Upper lobe of right lung (tissue), 1 donor: ENCODE measurements around the gene CLPTM1L. TPM values are rescaled to one million over a fixed set of nuclear protein-coding genes. Genes with fewer than 3 reads are reported as not detected.

ENCODE experiments used
- ATAC-seq: fragments of 200-7000 bp; cut with Tn5 transposase; one replicate; pipeline ENCODE4 v1.9.1; 2020; ENCODE audit warnings: mild to moderate bottlenecking, moderate library complexity
- DNase-seq: peaks from one replicate; pipeline ENCODE4 v3.0.0-alpha.2; 2020
- H3K27ac ChIP-seq: fragments of 200-600 bp; one replicate; pipeline ENCODE4 v1.8.0; 2022
- H3K27me3 ChIP-seq: fragments of 200-600 bp; one replicate; pipeline ENCODE4 v1.8.0; 2022; ENCODE audit warnings: mild to moderate bottlenecking
- H3K36me3 ChIP-seq: fragments of 200-600 bp; one replicate; pipeline ENCODE4 v1.8.0; 2022
- H3K4me1 ChIP-seq: fragments of 200-600 bp; one replicate; pipeline ENCODE4 v1.8.0; 2022
- H3K4me3 ChIP-seq: fragments of 200-600 bp; one replicate; pipeline ENCODE4 v1.8.0; 2022; ENCODE audit warnings: mild to moderate bottlenecking
- H3K9me3 ChIP-seq: fragments of 200-600 bp; one replicate; pipeline ENCODE4 v1.8.0; 2022
- intact Hi-C: fragments of 100-400 bp; cut with DNase I; formaldehyde crosslinking; loops from one replicate; pipeline ENCODE4 v1.11.0; 2022
- total RNA-seq: library from RNA; stranded (reverse); fragmentation: NEBNext Ultra II Directional; extraction: Animal tissue kit (Norgen Biotek cat#: 25700); gene quantifications from one replicate; pipeline ENCODE4 v1.2.1, GENCODE V29; 2021
- TF ChIP-seq, protein P1 (sequence below): fragments of 200-600 bp; IDR thresholded peaks from one replicate; pipeline ENCODE4 v1.8.0; 2022; ENCODE audit warnings: antibody characterized with exemption
- donor health status: DM: no; HTN: yes; CAD: no; lungs with severe emphysema.

Gene CLPTM1L
- total RNA-seq, 1 donor from 2014 or later: 153 TPM

- H3K36me3 ChIP-seq: no peaks in the 10 kb centered on the region
- ATAC-seq (no peak), DNase-seq (no peak)
- H3K4me1 ChIP-seq: no peaks in the 10 kb centered on the region
- H3K27ac ChIP-seq: no peak overlapping the region
- intact Hi-C loops: no loop called here
- no peaks in the 10 kb centered on the region for H3K9me3 ChIP-seq
- H3K27me3 ChIP-seq: no peaks in the 10 kb centered on the region
- no peak overlapping the region for H3K4me3 ChIP-seq
- TF ChIP-seq, protein P1, sequence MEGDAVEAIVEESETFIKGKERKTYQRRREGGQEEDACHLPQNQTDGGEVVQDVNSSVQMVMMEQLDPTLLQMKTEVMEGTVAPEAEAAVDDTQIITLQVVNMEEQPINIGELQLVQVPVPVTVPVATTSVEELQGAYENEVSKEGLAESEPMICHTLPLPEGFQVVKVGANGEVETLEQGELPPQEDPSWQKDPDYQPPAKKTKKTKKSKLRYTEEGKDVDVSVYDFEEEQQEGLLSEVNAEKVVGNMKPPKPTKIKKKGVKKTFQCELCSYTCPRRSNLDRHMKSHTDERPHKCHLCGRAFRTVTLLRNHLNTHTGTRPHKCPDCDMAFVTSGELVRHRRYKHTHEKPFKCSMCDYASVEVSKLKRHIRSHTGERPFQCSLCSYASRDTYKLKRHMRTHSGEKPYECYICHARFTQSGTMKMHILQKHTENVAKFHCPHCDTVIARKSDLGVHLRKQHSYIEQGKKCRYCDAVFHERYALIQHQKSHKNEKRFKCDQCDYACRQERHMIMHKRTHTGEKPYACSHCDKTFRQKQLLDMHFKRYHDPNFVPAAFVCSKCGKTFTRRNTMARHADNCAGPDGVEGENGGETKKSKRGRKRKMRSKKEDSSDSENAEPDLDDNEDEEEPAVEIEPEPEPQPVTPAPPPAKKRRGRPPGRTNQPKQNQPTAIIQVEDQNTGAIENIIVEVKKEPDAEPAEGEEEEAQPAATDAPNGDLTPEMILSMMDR: no peak
These were observed 70.4 kb downstream of the CLPTM1L start for GRCh38 chr5:1274471-1274870.

- no peaks in the 10 kb centered on the region for H3K4me1 ChIP-seq
- intact Hi-C loops: no loop called here
- DNase-seq: no peak
- TF ChIP-seq, protein P1: no peak
- ATAC-seq: no peak
- H3K36me3 ChIP-seq: no peaks in the 10 kb centered on the region
- no peak overlapping the region for H3K27ac ChIP-seq
- H3K27me3 ChIP-seq: no peaks in the 10 kb centered on the region
- no peak overlapping the region for H3K4me3 ChIP-seq
- H3K9me3 ChIP-seq: no peaks in the 10 kb centered on the region
These were observed 71.2 kb downstream of the CLPTM1L start for GRCh38 chr5:1273745-1274144.

DNA sequence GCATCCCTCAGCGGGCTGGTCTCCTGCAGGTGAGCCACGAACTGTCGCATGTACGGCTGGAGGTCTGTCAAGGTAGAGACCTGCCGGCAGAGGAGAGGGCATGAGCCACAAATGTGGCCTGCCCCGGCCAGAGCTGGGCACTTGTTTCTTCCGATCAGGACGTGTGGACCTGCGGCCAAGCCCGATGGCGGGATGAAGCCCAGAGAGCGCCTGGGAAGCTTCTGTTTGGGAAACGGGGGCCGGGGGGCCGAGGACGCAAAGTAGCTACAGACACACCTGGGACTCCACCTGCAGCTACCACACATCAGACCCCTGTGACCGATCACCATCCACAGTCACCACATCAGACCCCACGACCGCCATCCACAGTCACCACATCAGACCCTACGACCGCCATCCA lies 72.7 kb downstream of the CLPTM1L start:
- intact Hi-C loops: no loop called here
- no peaks in the 10 kb centered on the region for H3K36me3 ChIP-seq
- no peaks in the 10 kb centered on the region for H3K9me3 ChIP-seq
- no peak overlapping the region for H3K27ac ChIP-seq
- no peak overlapping the region for H3K4me3 ChIP-seq
- ATAC-seq: no peak
- H3K4me1 ChIP-seq: no peaks in the 10 kb centered on the region
- TF ChIP-seq, protein P1: no peak
- no peaks in the 10 kb centered on the region for H3K27me3 ChIP-seq
- no peak for DNase-seq

GRCh38 chr5:1270933-1271914 lies 73.7 kb downstream of the CLPTM1L start:
- ATAC-seq: peak; percentile 24
- DNase-seq: no peak
- no peaks in the 10 kb centered on the region for H3K27me3 ChIP-seq
- no peaks in the 10 kb centered on the region for H3K36me3 ChIP-seq
- intact Hi-C loops: no loop called here
- H3K9me3 ChIP-seq: no peaks in the 10 kb centered on the region
- no peak overlapping the region for H3K27ac ChIP-seq
- no peak overlapping the region for H3K4me3 ChIP-seq
- no peaks in the 10 kb centered on the region for H3K4me1 ChIP-seq
- TF ChIP-seq, protein P1: no peak

DNA sequence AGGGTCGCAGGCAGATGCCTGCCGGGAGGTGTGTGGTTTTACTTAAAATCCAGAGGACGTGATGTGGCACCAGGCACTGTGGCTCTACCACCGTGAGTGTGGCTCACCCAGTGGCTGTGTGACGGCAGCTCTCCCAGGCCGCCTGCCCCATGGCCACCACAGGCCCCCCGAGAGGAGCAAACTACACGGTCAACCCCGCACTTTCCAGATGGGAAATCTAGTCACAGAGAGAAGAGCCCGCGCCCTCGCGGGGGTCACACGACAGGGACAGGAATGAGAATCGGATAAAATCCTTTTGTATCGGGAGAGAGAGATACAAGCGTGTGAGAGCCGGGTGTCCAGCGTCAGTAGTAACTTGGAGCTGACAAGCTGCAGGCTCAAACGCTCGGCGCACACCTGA lies 74.5 kb downstream of the CLPTM1L start:
- TF ChIP-seq, protein P1: no peak
- Histone ChIP-seq H3K27ac (no peak overlapping the region), H3K4me1 (no peaks in the 10 kb centered on the region), H3K4me3 (no peak overlapping the region), H3K9me3 (no peaks in the 10 kb centered on the region), H3K27me3 (no peaks in the 10 kb centered on the region), H3K36me3 (no peaks in the 10 kb centered on the region)
- DNase-seq (no peak), ATAC-seq (no peak)
- intact Hi-C loops: no loop called here
